ENCODE measurements around the gene WDR70. TPM values are rescaled to one million over a fixed set of nuclear protein-coding genes. Genes with fewer than 3 reads are reported as not detected.
"Not testable (repeated sequence)": the region's sequence is repeated elsewhere in the genome, so short reads cannot be mapped to it uniquely, and the experiment has no call there.

The WDR70 gene
- total RNA-seq, 2 donors from 2014 or later: 26.7 to 28.6 TPM

DNA sequence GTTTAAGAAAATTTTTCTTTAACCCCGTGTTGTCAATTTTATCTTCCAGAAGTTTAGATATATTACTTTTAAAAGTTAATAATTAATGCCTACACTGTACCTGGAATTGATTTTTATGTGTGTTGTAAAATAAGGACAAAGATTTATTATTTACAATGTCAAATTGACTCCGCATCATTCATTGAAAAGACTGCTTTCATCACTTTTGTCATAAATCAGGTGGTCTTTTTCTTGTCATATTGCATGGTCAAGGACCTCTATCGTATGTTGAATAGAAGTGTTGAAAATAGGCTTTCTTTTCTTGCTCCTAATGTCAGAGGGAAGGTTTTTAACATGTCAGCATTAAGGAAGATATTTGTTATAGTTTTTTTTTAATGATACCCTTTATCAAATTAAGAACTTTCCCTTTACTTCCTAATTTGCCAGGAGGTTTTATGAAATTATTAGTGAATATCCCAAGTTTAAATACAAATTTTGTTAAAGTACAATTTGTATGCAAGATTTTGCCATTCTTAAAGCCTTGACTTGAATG, 92.6 kb downstream of the WDR70 start:
- Histone ChIP-seq H3K4me1 (no peaks in the 10 kb centered on the region), H3K9ac (ENCODE audit: low read depth in 2 of 2, low read length in 2 of 2) (no peak overlapping the region), H3K4me3 (no peak overlapping the region), H3K9me3 (no peaks in the 10 kb centered on the region), H3K36me3 (no peaks in the 10 kb centered on the region), H3K27ac (no peak overlapping the region), H3K27me3 (no peaks in the 10 kb centered on the region)
- no peak for DNase-seq
- intact Hi-C loops (cut with DNase I): no loop called here
- TF ChIP-seq, protein P1, sequence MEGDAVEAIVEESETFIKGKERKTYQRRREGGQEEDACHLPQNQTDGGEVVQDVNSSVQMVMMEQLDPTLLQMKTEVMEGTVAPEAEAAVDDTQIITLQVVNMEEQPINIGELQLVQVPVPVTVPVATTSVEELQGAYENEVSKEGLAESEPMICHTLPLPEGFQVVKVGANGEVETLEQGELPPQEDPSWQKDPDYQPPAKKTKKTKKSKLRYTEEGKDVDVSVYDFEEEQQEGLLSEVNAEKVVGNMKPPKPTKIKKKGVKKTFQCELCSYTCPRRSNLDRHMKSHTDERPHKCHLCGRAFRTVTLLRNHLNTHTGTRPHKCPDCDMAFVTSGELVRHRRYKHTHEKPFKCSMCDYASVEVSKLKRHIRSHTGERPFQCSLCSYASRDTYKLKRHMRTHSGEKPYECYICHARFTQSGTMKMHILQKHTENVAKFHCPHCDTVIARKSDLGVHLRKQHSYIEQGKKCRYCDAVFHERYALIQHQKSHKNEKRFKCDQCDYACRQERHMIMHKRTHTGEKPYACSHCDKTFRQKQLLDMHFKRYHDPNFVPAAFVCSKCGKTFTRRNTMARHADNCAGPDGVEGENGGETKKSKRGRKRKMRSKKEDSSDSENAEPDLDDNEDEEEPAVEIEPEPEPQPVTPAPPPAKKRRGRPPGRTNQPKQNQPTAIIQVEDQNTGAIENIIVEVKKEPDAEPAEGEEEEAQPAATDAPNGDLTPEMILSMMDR (IDR thresholded peaks at IDR 0.05): no peak

DNA sequence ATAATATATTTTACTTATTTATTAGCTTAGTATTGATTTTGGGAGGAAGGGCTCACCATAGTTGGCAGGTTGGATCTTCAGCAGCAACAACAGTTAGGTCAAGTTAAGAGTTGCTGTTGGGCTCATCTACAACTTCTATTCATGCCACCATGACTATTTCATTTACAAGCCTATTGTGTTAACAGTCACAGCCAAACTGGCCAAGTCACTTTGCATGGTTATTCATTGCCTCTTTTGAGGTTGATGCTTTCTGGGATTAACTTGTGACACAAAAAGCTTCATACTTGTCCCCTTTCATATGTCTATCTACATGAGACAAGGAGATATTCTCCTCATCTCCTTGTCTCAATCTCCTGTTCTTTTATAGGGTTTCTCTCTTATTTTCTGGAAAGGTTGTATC, 98.3 kb downstream of the WDR70 start:
- intact Hi-C loops (cut with DNase I): no loop called here
- Histone ChIP-seq H3K4me3 (no peak overlapping the region), H3K27ac (no peak overlapping the region), H3K4me1 (no peaks in the 10 kb centered on the region), H3K36me3 (peaks cover 3% of the 10 kb centered on the region), H3K27me3 (no peaks in the 10 kb centered on the region), H3K9ac (ENCODE audit: low read depth in 2 of 2, low read length in 2 of 2) (no peak overlapping the region), H3K9me3 (no peaks in the 10 kb centered on the region)
- no peak for DNase-seq
- TF ChIP-seq, protein P1 (IDR thresholded peaks at IDR 0.05): no peak

DNA sequence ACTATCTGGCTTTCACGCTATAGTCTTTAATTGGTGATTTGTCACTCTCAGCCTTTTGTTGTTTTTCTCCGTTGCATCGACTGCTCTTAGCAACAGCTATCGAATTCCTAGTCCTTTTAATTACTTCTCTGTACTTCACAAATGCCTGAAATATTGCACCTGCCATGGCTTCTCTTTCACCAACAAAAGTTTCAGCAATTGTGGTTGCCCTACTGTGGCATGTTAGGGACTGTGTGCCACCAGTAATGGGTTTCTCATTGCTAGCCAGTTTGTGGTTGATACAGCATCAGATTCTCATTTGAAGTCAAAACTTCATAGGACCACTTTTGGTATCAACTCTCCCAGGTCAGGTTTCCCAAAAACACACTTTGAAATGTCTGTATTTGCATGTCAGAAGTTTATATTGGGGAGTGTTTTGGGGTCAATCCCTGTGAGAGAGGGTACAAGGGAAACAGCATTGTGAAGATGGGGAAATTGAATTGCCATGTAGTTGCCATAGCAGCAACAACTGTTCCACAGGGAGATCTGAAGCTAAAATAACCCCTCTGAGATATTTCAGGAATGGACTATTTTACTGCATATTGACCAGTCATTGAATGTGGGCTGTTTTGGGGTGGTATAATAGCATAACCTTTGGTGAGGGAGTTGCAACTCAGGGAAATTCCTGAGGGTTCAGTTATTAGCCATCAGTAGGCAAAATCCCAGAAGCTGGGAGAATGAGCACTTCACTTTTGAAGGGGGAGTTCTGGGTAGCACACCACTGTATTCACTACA, 99.2 kb downstream of the WDR70 start:
- Histone ChIP-seq H3K27me3 (no peaks in the 10 kb centered on the region), H3K27ac (no peak overlapping the region), H3K9me3 (no peaks in the 10 kb centered on the region), H3K4me3 (no peak overlapping the region), H3K9ac (ENCODE audit: low read depth in 2 of 2, low read length in 2 of 2) (no peak overlapping the region), H3K4me1 (no peaks in the 10 kb centered on the region), H3K36me3 (peaks cover 3% of the 10 kb centered on the region)
- TF ChIP-seq, protein P1 (IDR thresholded peaks at IDR 0.05): no peak
- intact Hi-C loops (cut with DNase I): no loop called here
- DNase-seq: no peak

DNA sequence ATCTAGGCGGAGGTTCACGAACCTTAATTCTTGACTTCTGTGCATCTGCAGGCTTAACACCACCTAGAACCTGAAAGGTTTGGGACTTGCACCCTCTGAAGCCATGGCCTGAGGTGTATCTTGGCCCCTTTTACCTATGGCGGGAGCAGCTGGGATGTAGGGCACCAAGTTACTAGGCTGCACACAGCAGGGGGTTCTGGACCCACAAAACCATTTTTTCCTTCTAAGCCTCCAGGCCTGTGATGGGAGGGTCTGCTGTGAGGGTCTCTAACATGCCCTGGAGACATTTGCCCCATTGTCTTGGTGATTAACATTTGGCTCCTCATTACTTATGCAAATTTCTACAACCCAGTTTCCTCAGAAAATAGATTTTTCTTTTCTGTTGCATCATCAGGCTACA, 102.3 kb downstream of the WDR70 start:
- intact Hi-C loops (cut with DNase I); H3K27ac ChIP-seq: not testable (repeated sequence)

DNA sequence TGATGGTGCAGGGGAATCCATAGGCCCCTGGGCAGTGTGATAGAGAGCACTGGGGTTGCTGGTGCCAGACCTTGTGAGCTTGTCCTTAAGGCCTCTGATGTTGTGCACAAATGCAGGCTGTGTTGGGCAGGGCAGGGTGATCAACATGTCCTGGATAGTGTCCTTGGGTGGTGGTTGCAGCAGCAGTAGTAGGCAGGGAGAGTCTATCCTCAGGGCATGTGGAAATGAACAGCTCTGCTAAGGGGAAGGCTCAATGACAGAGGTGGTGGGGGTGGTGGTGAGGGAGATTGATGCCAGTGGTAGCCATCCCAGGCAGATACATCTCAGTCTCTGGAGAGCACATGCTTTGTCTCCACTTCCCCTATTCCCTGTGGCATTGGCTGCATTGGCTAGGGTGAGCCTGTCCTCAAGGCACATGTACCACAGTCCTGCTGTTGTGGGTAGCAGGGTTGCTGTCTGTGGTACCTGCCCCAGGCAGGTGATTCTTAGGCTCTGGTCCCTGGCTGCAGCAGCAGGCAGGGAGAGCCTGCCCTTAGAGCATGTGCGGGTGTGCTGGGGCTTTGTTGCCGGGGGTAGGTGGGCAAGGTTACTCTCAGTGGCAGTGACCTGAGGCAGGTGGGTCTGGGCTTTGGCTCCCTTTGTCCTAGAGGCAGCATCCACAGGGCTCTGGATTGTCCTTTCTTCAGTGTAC, 111.1 kb downstream of the WDR70 start:
- no peak for DNase-seq
- TF ChIP-seq, protein P1 (IDR thresholded peaks at IDR 0.05): no peak
- Histone ChIP-seq H3K36me3 (no peaks in the 10 kb centered on the region), H3K4me3 (no peak overlapping the region), H3K4me1 (no peaks in the 10 kb centered on the region), H3K9ac (ENCODE audit: low read depth in 2 of 2, low read length in 2 of 2) (no peak overlapping the region), H3K27ac (no peak overlapping the region), H3K27me3 (no peaks in the 10 kb centered on the region), H3K9me3 (no peaks in the 10 kb centered on the region)
- intact Hi-C loops (cut with DNase I): no loop called here

More for the DNA sequence above, 102.3 kb downstream of the WDR70 start:
- not testable (repeated sequence) for H3K27me3 ChIP-seq; H3K9ac ChIP-seq (ENCODE audit: low read depth in 2 of 2, low read length in 2 of 2); H3K4me1 ChIP-seq; H3K36me3 ChIP-seq; H3K4me3 ChIP-seq; DNase-seq; H3K9me3 ChIP-seq

DNA sequence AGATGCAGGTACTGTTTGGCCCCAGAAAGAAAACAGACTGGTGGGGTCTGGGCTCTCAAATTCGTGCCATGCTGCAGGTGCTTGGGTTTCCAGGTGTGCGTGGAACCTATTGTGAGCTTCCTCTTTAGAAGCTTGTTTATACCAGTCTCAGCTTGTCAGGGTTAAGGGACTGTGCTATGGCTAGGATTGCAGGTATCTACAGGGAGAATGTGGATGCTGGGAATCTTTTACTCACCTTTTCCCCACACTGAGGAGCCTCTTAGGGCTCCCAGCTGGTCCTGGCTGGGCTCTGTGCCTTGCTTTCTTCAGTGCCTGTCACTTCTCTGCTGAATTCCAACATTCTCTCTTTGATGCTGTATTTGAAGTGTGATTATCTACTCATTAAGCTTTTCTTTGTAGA, 111.8 kb downstream of the WDR70 start:
- no peaks in the 10 kb centered on the region for H3K9me3 ChIP-seq
- H3K27me3 ChIP-seq: no peaks in the 10 kb centered on the region
- no peak for DNase-seq
- TF ChIP-seq, protein P1 (IDR thresholded peaks at IDR 0.05): no peak
- no peak overlapping the region for H3K27ac ChIP-seq
- intact Hi-C loops (cut with DNase I): no loop called here
- H3K4me1 ChIP-seq: no peaks in the 10 kb centered on the region
- H3K9ac ChIP-seq (ENCODE audit: low read depth in 2 of 2, low read length in 2 of 2): no peak overlapping the region
- no peaks in the 10 kb centered on the region for H3K36me3 ChIP-seq
- no peak overlapping the region for H3K4me3 ChIP-seq

All from colonic mucosa (tissue), 4 donors.